ENCODE data around the gene OIP5.

The OIP5 gene

GRCh38 chr15:41337631-41338522, 5.5 kb upstream of the OIP5 start:
- Histone ChIP-seq H2BK120ac (ENCODE audit: low read depth, low read length) (no peak overlapping the region), H3K79me1 (replicated peaks; ENCODE audit: low read length, poor library complexity, severe bottlenecking) (peaks cover 27% of the 10 kb centered on the region), H3K4ac (ENCODE audit: low read depth in 1 of 2, low read length in 2 of 2) (no peak overlapping the region), H3K23ac (ENCODE audit: low read length in 2 of 2) (no peak overlapping the region), H2AK5ac (ENCODE audit: low read length, severe bottlenecking) (no peak overlapping the region), H2BK5ac (ENCODE audit: low read depth, low read length, poor library complexity, severe bottlenecking) (no peak overlapping the region), H3K18ac (ENCODE audit: low read depth in 1 of 2, low read length in 2 of 2) (no peak overlapping the region), H2AFZ (ENCODE audit: low read depth, low read length) (peak overlapping the region; percentile 23), H3K9me3 (ENCODE audit: control insufficient read depth, low read length) (no peaks in the 10 kb centered on the region), H3K27ac (ENCODE audit: low read length, poor library complexity, severe bottlenecking) (no peak overlapping the region), H3K4me3 (ENCODE audit: insufficient read depth in 1 of 2, low read depth in 1 of 2, low read length in 2 of 2) (no peak overlapping the region), H2BK12ac (ENCODE audit: low read length in 2 of 2) (no peak overlapping the region), H4K91ac (ENCODE audit: low read length) (no peak overlapping the region), H3K27me3 (ENCODE audit: control insufficient read depth in 1 of 2, insufficient read depth in 1 of 2, low read length in 2 of 2) (no peaks in the 10 kb centered on the region), H4K8ac (ENCODE audit: low read length) (no peak overlapping the region), H3K4me2 (ENCODE audit: low read length, poor library complexity, severe bottlenecking) (no peak overlapping the region), H3K14ac (ENCODE audit: low read length in 2 of 2) (no peak overlapping the region), H3K9ac (ENCODE audit: low read length) (no peak overlapping the region), H2BK15ac (ENCODE audit: low read depth, poor library complexity, severe bottlenecking) (no peak overlapping the region), H3K36me3 (ENCODE audit: control insufficient read depth in 1 of 2, insufficient read depth in 2 of 2, low read depth in 1 of 2, low read length in 2 of 2) (no peaks in the 10 kb centered on the region), H3K4me1 (ENCODE audit: control insufficient read depth, insufficient read depth, low read depth, low read length) (peaks cover 4% of the 10 kb centered on the region)
- WGBS: 92% methylated on average over 12 of the region's 13 CpGs
- DNase-seq: peak; percentile 8

DNA sequence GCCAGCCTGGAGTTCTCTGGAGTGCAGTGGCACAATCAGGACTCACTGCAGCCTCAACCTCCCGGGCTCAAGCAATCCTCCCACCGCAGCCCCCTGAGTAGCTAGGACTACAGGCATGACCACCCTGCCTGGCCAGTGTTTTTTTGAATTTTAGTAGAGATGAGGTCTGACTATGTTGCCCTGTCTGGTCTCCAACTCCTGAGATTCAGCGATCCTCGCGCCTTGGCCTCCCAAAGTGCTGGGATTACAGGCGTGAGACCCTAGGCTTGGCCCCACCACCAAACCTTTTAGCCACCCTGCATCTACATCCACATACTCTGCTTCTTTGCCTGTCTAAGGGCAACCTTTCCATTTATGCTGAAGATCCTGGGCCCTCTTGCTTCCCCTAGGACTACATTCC, 4.7 kb upstream of the OIP5 start:
- no peak overlapping the region for H2BK15ac ChIP-seq (ENCODE audit: low read depth, poor library complexity, severe bottlenecking)
- H2AK5ac ChIP-seq (ENCODE audit: low read length, severe bottlenecking): no peak overlapping the region
- no peak overlapping the region for H3K27ac ChIP-seq (ENCODE audit: low read length, poor library complexity, severe bottlenecking)
- no peak overlapping the region for H3K23ac ChIP-seq (ENCODE audit: low read length in 2 of 2)
- no peak overlapping the region for H2BK12ac ChIP-seq (ENCODE audit: low read length in 2 of 2)
- H2AFZ ChIP-seq (ENCODE audit: low read depth, low read length): no peak overlapping the region
- H3K14ac ChIP-seq (ENCODE audit: low read length in 2 of 2): no peak overlapping the region
- H3K79me1 ChIP-seq (replicated peaks; ENCODE audit: low read length, poor library complexity, severe bottlenecking): peaks cover 27% of the 10 kb centered on the region
- no peak for DNase-seq
- H3K18ac ChIP-seq (ENCODE audit: low read depth in 1 of 2, low read length in 2 of 2): no peak overlapping the region
- WGBS: 98% methylated on average over 5 of the region's 6 CpGs
- no peak overlapping the region for H3K4ac ChIP-seq (ENCODE audit: low read depth in 1 of 2, low read length in 2 of 2)
- H2BK120ac ChIP-seq (ENCODE audit: low read depth, low read length): no peak overlapping the region
- no peaks in the 10 kb centered on the region for H3K36me3 ChIP-seq (ENCODE audit: control insufficient read depth in 1 of 2, insufficient read depth in 2 of 2, low read depth in 1 of 2, low read length in 2 of 2)
- no peak overlapping the region for H3K4me2 ChIP-seq (ENCODE audit: low read length, poor library complexity, severe bottlenecking)
- no peaks in the 10 kb centered on the region for H3K27me3 ChIP-seq (ENCODE audit: control insufficient read depth in 1 of 2, insufficient read depth in 1 of 2, low read length in 2 of 2)
- no peak overlapping the region for H3K9ac ChIP-seq (ENCODE audit: low read length)
- peak overlapping the region; percentile 87 for H4K8ac ChIP-seq (ENCODE audit: low read length)
- H3K4me1 ChIP-seq (ENCODE audit: control insufficient read depth, insufficient read depth, low read depth, low read length): peaks cover 4% of the 10 kb centered on the region
- H3K9me3 ChIP-seq (ENCODE audit: control insufficient read depth, low read length): no peaks in the 10 kb centered on the region
- H3K4me3 ChIP-seq (ENCODE audit: insufficient read depth in 1 of 2, low read depth in 1 of 2, low read length in 2 of 2): no peak overlapping the region
- no peak overlapping the region for H4K91ac ChIP-seq (ENCODE audit: low read length)
- H2BK5ac ChIP-seq (ENCODE audit: low read depth, low read length, poor library complexity, severe bottlenecking): no peak overlapping the region

GRCh38 chr15:41336549-41336948, 4.2 kb upstream of the OIP5 start:
- Histone ChIP-seq H2AK5ac (ENCODE audit: low read length, severe bottlenecking) (no peak overlapping the region), H3K27ac (ENCODE audit: low read length, poor library complexity, severe bottlenecking) (no peak overlapping the region), H2AFZ (ENCODE audit: low read depth, low read length) (no peak overlapping the region), H3K27me3 (ENCODE audit: control insufficient read depth in 1 of 2, insufficient read depth in 1 of 2, low read length in 2 of 2) (no peaks in the 10 kb centered on the region), H3K9me3 (ENCODE audit: control insufficient read depth, low read length) (no peaks in the 10 kb centered on the region), H3K4me1 (ENCODE audit: control insufficient read depth, insufficient read depth, low read depth, low read length) (peaks cover 4% of the 10 kb centered on the region), H2BK120ac (ENCODE audit: low read depth, low read length) (no peak overlapping the region), H3K36me3 (ENCODE audit: control insufficient read depth in 1 of 2, insufficient read depth in 2 of 2, low read depth in 1 of 2, low read length in 2 of 2) (no peaks in the 10 kb centered on the region), H3K14ac (ENCODE audit: low read length in 2 of 2) (no peak overlapping the region), H4K91ac (ENCODE audit: low read length) (no peak overlapping the region), H2BK5ac (ENCODE audit: low read depth, low read length, poor library complexity, severe bottlenecking) (no peak overlapping the region), H3K4ac (ENCODE audit: low read depth in 1 of 2, low read length in 2 of 2) (no peak overlapping the region), H3K9ac (ENCODE audit: low read length) (no peak overlapping the region), H2BK15ac (ENCODE audit: low read depth, poor library complexity, severe bottlenecking) (no peak overlapping the region), H2BK12ac (ENCODE audit: low read length in 2 of 2) (no peak overlapping the region), H3K79me1 (replicated peaks; ENCODE audit: low read length, poor library complexity, severe bottlenecking) (peaks cover 23% of the 10 kb centered on the region), H4K8ac (ENCODE audit: low read length) (no peak overlapping the region), H3K23ac (ENCODE audit: low read length in 2 of 2) (no peak overlapping the region), H3K4me2 (ENCODE audit: low read length, poor library complexity, severe bottlenecking) (no peak overlapping the region), H3K4me3 (ENCODE audit: insufficient read depth in 1 of 2, low read depth in 1 of 2, low read length in 2 of 2) (no peak overlapping the region), H3K18ac (ENCODE audit: low read depth in 1 of 2, low read length in 2 of 2) (no peak overlapping the region)
- WGBS: 96% methylated on average over 4 of the region's 4 CpGs
- DNase-seq: no peak

DNA sequence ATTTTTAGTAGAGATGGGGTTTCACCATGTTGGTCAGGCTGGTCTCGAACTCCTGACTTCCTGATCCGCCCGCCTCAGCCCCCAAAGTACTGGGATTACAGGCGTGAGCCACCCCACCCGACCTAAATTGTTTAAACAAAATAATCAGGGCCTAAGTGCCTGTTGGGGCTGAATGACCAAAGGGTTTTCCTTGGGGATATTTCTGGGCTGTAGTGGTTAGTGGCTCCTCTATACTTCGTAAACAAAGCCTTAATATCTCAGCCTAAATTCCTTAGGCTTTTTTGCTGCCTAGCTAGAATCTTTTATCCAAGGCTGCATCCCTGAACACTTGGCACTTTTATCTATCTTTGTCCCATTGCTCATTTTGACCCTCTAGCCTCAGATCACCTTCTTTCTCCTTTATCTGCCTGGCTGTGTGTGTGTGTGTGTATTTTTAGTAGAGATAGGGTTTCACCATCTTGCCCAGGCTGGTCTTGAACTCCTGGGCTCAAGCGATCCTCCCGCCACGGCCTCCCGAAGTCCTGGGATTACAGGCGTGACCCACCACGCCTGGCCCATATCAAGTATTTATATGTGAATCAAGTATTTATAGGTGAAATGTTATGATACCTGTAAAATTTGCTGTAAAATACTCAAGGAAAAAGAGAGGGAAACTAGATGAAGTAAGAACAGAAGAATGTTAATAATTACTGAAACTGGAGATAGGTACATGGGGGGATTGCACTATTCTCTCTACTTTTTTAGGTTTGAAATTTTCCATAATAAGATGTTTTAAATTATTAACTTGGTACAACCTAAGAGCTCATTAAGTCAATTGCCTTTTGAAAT, 2.1 kb upstream of the OIP5 start:
- no peak overlapping the region for H3K23ac ChIP-seq (ENCODE audit: low read length in 2 of 2)
- H3K4me2 ChIP-seq (ENCODE audit: low read length, poor library complexity, severe bottlenecking): no peak overlapping the region
- no peak overlapping the region for H2BK12ac ChIP-seq (ENCODE audit: low read length in 2 of 2)
- H3K36me3 ChIP-seq (ENCODE audit: control insufficient read depth in 1 of 2, insufficient read depth in 2 of 2, low read depth in 1 of 2, low read length in 2 of 2): no peaks in the 10 kb centered on the region
- H3K9me3 ChIP-seq (ENCODE audit: control insufficient read depth, low read length): no peaks in the 10 kb centered on the region
- H3K79me1 ChIP-seq (replicated peaks; ENCODE audit: low read length, poor library complexity, severe bottlenecking): peaks cover 12% of the 10 kb centered on the region
- no peak overlapping the region for H3K18ac ChIP-seq (ENCODE audit: low read depth in 1 of 2, low read length in 2 of 2)
- H4K8ac ChIP-seq (ENCODE audit: low read length): no peak overlapping the region
- H3K4me1 ChIP-seq (ENCODE audit: control insufficient read depth, insufficient read depth, low read depth, low read length): peaks cover 5% of the 10 kb centered on the region
- no peak overlapping the region for H2AK5ac ChIP-seq (ENCODE audit: low read length, severe bottlenecking)
- no peak overlapping the region for H3K4ac ChIP-seq (ENCODE audit: low read depth in 1 of 2, low read length in 2 of 2)
- no peak overlapping the region for H3K4me3 ChIP-seq (ENCODE audit: insufficient read depth in 1 of 2, low read depth in 1 of 2, low read length in 2 of 2)
- no peak for DNase-seq
- no peak overlapping the region for H3K27ac ChIP-seq (ENCODE audit: low read length, poor library complexity, severe bottlenecking)
- no peak overlapping the region for H2BK5ac ChIP-seq (ENCODE audit: low read depth, low read length, poor library complexity, severe bottlenecking)
- no peak overlapping the region for H2AFZ ChIP-seq (ENCODE audit: low read depth, low read length)
- no peaks in the 10 kb centered on the region for H3K27me3 ChIP-seq (ENCODE audit: control insufficient read depth in 1 of 2, insufficient read depth in 1 of 2, low read length in 2 of 2)
- no peak overlapping the region for H3K9ac ChIP-seq (ENCODE audit: low read length)
- no peak overlapping the region for H4K91ac ChIP-seq (ENCODE audit: low read length)
- WGBS: 95% methylated on average over 9 of the region's 12 CpGs
- H3K14ac ChIP-seq (ENCODE audit: low read length in 2 of 2): no peak overlapping the region
- H2BK15ac ChIP-seq (ENCODE audit: low read depth, poor library complexity, severe bottlenecking): no peak overlapping the region
- H2BK120ac ChIP-seq (ENCODE audit: low read depth, low read length): no peak overlapping the region

Measured in mesenchymal stem cell (in vitro differentiated cells and primary cell).